GM13976 (cell line): ENCODE results near the gene DGKD.

ENCODE experiments used
- DNase-seq: peaks from one replicate; pipeline ENCODE4 v3.0.0; 2012; ENCODE audit warnings: low spot score
- in situ Hi-C: fragments of 300-500 bp; cut with MboI; formaldehyde crosslinking; loops from one replicate; pipeline ENCODE4 v1.12.0; 2022; ENCODE audit warnings: low sequenced_read_pairs, mixed read lengths, inconsistent platforms; ENCODE audit not compliant: unreplicated experiment
- TF ChIP-seq, protein P1 (sequence below): IDR thresholded peaks from 2 replicates; pipeline ENCODE4 v1.5.1; 2012; ENCODE audit warnings: borderline replicate concordance, mild to moderate bottlenecking; ENCODE audit not compliant: insufficient read depth; ENCODE audit errors: extremely low read depth, missing control alignments, control extremely low read depth

DGKD gene

DNA sequence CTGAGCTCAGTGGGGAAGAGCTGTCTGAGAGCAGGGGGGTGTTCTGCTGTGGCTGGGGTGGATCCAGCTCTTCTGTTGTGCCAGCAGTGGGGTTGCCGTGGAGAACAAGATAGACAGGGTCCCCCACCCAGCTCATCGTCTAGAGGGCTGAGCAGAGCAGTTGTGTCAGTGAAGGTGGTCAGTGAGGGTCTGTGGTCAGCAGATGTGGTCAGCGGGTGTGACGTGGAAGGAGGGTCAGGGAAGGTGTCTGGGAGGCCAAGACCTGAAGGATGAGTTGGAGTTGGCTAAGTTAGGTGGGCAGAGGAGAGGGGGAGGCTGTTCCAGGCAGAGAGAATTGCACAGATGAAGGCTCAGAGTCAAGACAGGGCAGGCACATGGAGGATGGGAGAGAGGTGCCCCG, 103.1 kb downstream of the DGKD start:
- no peak for DNase-seq
- in situ Hi-C loops = loop anchor here (25.0 kb wide), 1 partner anchor 255 kb away; the partner anchor contains the start of genes UGT1A4 and UGT1A5
- TF ChIP-seq, protein P1, sequence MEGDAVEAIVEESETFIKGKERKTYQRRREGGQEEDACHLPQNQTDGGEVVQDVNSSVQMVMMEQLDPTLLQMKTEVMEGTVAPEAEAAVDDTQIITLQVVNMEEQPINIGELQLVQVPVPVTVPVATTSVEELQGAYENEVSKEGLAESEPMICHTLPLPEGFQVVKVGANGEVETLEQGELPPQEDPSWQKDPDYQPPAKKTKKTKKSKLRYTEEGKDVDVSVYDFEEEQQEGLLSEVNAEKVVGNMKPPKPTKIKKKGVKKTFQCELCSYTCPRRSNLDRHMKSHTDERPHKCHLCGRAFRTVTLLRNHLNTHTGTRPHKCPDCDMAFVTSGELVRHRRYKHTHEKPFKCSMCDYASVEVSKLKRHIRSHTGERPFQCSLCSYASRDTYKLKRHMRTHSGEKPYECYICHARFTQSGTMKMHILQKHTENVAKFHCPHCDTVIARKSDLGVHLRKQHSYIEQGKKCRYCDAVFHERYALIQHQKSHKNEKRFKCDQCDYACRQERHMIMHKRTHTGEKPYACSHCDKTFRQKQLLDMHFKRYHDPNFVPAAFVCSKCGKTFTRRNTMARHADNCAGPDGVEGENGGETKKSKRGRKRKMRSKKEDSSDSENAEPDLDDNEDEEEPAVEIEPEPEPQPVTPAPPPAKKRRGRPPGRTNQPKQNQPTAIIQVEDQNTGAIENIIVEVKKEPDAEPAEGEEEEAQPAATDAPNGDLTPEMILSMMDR = no peak

DNA sequence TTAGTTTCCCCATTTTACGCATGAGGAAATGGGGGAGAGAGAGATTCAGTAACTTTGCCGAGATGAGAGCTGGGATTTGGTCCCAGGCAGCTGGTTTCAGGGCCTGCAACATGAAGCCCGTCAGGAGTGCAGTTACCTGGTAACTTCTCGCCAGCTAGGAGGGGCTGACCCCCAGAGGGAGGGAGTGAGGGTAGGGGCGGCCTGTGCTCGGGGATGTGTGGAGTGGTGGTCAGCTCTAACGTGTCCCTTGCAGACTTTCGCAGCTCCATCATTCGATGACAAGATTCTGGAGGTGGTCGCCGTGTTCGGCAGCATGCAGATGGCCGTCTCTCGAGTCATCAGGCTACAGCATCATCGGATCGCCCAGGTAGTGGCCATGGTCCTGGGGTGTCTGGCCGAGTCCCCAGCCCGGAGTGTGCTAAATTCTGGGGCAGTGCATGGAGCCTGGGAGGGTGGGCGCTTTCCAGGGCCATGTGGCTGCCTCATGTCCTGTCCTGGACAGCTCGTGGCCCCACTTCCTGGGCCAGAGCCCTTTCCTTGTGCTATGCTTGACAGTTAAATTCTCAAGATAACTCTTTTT, 103.8 kb downstream of the DGKD start:
- TF ChIP-seq, protein P1 = no peak
- no peak for DNase-seq
- in situ Hi-C loops = loop anchor here (25.0 kb wide), 1 partner anchor 254 kb away; the partner anchor contains the start of genes UGT1A4 and UGT1A5

DNA sequence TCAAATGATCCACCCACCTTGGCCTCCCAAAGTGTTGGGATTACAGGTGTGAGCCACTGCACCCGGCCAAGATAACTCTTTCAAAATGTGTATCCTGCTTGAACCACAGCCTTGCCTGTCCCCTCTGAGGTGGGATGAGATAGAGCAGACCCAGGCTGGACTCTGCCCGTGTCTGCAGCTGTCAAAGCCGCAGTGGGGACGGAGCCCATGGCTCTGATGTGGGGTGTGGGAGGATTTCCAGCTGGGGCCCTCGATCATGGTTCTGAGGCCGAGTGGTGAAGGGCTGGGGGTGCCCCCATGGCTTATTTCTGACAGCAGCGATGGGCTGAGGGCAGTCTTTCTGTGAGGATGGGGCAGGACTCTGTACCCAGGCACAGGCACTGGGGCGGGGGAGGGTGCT, 104.5 kb downstream of the DGKD start:
- TF ChIP-seq, protein P1 = no peak
- DNase-seq = no peak
- in situ Hi-C loops = loop anchor here (25.0 kb wide), 1 partner anchor 253 kb away; the partner anchor contains the start of genes UGT1A4 and UGT1A5

DNA sequence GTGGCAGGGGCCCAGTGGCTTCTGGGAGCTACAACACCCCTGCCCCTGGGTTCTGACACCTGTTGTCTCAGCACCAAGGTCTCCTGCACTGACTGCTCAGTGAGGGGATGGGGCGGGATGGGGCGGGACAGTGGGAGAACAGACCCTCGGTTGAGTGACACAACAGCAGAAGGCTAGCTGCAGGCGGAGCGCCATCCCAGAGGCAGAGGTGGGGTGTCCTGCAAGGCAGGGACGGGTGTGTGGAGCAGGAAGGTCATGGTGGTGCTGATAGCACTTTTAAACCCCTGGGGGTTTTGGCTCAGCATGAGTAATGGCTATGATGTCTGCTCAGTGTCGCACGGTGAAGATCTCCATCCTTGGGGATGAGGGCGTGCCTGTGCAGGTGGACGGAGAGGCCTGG, 105.1 kb downstream of the DGKD start:
- TF ChIP-seq, protein P1 = no peak
- DNase-seq = no peak
- in situ Hi-C loops = loop anchor here (25.0 kb wide), 1 partner anchor 253 kb away; the partner anchor contains the start of genes UGT1A4 and UGT1A5

DNA sequence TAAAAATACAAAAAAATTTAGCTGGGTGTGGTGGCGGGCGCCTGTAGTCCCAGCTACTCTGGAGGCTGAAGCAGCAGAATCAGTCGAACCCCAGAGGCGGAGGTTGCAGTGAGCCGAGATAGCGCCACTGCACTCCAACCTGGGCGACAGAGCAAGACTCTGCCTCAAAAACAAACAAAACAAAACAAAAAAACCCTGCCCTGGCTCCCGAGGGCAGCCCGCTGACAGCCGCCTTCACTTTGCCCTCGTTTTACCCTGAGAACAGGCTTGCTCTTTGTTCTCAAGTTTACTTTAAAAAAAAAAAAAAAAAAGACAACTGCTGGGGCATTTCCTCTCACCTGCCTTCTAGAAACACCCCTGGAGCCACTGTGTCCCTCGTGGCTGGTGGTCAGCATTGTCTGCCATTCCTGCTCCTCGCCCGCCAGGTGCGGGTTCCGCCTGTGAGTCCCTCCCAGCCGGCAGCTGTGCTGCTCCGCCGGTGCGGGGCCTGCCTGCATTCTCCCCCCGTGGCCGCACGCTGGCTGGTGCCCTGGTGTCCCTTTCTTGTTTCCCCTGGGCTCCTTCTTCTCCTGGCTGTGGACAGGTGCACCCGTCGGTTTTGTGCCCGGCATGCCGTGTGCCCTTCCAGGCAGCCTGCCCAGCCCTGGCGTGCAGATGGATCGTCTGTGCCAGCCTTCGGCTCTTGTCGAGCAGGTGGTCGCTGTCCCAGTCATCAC, 106.6 kb downstream of the DGKD start:
- no peak for DNase-seq
- TF ChIP-seq, protein P1 = no peak
- in situ Hi-C loops = loop anchor here (25.0 kb wide), 1 partner anchor 251 kb away; the partner anchor contains the start of genes UGT1A4 and UGT1A5

DNA sequence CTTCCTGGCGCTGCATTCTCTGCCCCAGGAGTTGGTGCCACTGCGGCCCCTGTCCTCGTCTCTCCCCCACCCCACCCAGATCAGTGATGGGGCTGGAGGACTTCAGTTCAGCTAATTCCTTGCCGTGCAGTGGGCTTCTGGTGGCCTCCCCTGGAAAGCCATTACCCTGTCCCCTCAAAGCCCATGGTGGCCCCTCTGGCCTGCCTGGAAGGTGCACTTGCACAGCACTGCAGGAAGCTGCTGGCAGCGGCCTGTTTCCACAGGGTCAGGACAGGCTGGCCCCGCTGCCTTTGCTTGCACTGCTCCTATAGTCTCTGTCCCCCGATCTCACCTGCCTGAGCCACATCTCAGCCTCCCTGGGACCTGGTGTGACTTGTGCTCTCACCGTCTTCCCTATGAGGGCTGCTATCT, 107.2 kb downstream of the DGKD start:
- in situ Hi-C loops = loop anchor here (25.0 kb wide), 1 partner anchor 251 kb away; the partner anchor contains the start of genes UGT1A4 and UGT1A5
- DNase-seq = no peak
- TF ChIP-seq, protein P1 = no peak
